GM12878 (cell line): ENCODE results near the gene MYRF. TPM values are rescaled to one million over a fixed set of nuclear protein-coding genes. Genes with fewer than 3 reads are reported as not detected.

Source experiments
- BCL3 ChIP-seq: IDR thresholded peaks from 2 replicates; pipeline ENCODE4 v1.6.1; 2011; ENCODE audit warnings: borderline replicate concordance, low read depth, mild to moderate bottlenecking, moderate library complexity, low read length; ENCODE audit not compliant: insufficient read depth, poor library complexity, severe bottlenecking
- CBX3 ChIP-seq: fragments of 200-600 bp; sonication (generic); IDR thresholded peaks from 2 replicates; pipeline ENCODE4 v1.6.1; 2016; ENCODE audit warnings: low read depth, borderline replicate concordance
- CHD4 ChIP-seq: fragments of 200-600 bp; sonication (generic); IDR thresholded peaks from 2 replicates; pipeline ENCODE4 v1.6.1; 2016; ENCODE audit warnings: mild to moderate bottlenecking
- HCFC1 ChIP-seq: fragments of 150-350 bp; IDR thresholded peaks from 2 replicates; pipeline ENCODE4 v1.6.1; 2014; ENCODE audit warnings: low read length
- LARP7 ChIP-seq: fragments of 450-650 bp; IDR thresholded peaks from 2 replicates; pipeline ENCODE4 v1.6.1; 2017; ENCODE audit warnings: mild to moderate bottlenecking
- RCOR1 ChIP-seq: conservative IDR thresholded peaks from 2 replicates; pipeline ENCODE4 v1.6.1; 2012; ENCODE audit warnings: low read depth, low read length, improper control_type of control experiment
- USF1 ChIP-seq: IDR thresholded peaks from 2 replicates; pipeline ENCODE4 v1.6.1; 2011; ENCODE audit warnings: borderline replicate concordance, low read depth, mild to moderate bottlenecking, moderate library complexity, mixed read lengths, low read length; ENCODE audit not compliant: insufficient read depth; ENCODE audit errors: extremely low read length
- ZBED1 ChIP-seq: IDR thresholded peaks from 2 replicates; pipeline ENCODE4 v1.6.1; 2016; ENCODE audit warnings: borderline replicate concordance
- ZBTB4 ChIP-seq: fragments of 450-650 bp; formaldehyde crosslinking; IDR thresholded peaks from 2 replicates; pipeline ENCODE4 v1.4.0; 2022; ENCODE audit warnings: mild to moderate bottlenecking, moderate library complexity
- polyA plus RNA-seq, 11 experiments: library from polyadenylated mRNA; depleted of rRNA in 4 of 11; unstranded in 6 of 11; stranded (reverse) in 5 of 11; fragments of >200 nt; fragmentation: Nextera tagmentation in 4 of 11; fragmentation: Illumina TruSeq in 1 of 11; extraction: Ambion mirVana in 4 of 11; extraction: Trizol in 1 of 11; gene quantifications; 1 replicate in 1 of 11; 2 replicates in 10 of 11; pipeline versions ENCODE4 v1.2.1 to v1.2.3, GENCODE V29; 2011 to 2016; ENCODE audit warnings: inconsistent platforms in 2 of 11, missing spikeins in 2 of 11, low read depth in 1 of 11
- total RNA-seq, 4 experiments: library from RNA; depleted of rRNA in 3 of 4; stranded (reverse); fragments of >200 nt in 3 of 4; fragmentation: Illumina TruSeq in 1 of 4; extraction: Trizol in 1 of 4; gene quantifications; 2 replicates each; pipeline versions ENCODE4 v1.2.1 to v1.2.3, GENCODE V29; 2013 to 2021
- TF ChIP-seq, protein P1 (sequence below): fragments of 450-650 bp; IDR thresholded peaks from 2 replicates; pipeline ENCODE4 v1.6.1; 2017; ENCODE audit warnings: borderline replicate concordance

MYRF gene
- total and polyA plus RNA-seq, 10 of the 15 experiments (the other 5 are each of a cell fraction or from before 2014, with no cell fraction given): 0.27 to 15.6 (median 0.89) TPM

DNA sequence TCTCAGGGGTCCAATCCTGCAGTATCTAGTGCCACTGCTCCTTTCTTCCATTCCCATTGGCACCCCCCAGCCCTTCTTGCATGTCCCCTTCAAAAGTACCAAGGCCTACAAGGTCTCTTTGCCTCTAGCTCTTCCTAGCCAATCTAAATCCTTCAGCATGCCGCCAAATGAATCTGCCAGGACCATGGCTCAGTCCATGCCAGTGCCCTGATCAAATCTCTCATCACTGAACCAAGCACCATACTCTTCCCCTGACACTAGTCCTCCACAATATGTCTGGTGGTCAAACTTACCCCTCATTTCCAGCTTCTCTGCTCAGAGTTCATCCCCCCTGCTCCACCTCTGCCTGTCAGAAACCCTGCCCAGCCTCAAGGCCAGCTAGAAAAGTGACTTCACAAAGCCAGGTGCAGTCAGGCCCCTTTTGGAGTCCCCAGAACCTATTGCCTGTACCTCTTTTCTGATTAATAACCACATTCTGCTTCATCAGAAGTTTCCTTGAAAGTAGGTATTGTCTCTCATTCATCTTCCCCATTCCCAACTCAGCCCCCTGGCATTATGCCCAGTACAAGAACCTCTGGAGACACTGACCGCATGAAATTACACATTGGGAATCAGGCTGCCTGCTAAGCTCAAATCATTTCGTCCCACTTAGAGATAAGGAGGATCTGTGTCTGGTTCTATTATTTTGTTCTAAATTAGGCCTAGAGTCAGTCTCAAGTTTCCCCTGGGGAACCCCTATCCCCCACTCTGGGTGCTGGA, 51.6 kb downstream of the MYRF start (continued):
- TF ChIP-seq BCL3 (no peak), CBX3 (no peak), ZBTB4 (CRISPR knock-in tag) (no peak), LARP7 (no peak), HCFC1 (no peak), CHD4 (no peak), ZBED1 (no peak), RCOR1 (no peak), USF1 (no peak)
- TF ChIP-seq, protein P1, sequence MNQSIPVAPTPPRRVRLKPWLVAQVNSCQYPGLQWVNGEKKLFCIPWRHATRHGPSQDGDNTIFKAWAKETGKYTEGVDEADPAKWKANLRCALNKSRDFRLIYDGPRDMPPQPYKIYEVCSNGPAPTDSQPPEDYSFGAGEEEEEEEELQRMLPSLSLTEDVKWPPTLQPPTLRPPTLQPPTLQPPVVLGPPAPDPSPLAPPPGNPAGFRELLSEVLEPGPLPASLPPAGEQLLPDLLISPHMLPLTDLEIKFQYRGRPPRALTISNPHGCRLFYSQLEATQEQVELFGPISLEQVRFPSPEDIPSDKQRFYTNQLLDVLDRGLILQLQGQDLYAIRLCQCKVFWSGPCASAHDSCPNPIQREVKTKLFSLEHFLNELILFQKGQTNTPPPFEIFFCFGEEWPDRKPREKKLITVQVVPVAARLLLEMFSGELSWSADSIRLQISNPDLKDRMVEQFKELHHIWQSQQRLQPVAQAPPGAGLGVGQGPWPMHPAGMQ: no peak
